HepG2 (cell line): Measurements from ENCODE around the gene SEC31B. TPM values are rescaled to one million over a fixed set of nuclear protein-coding genes. Genes with fewer than 3 reads are reported as not detected.

Experiments used
- CHD4 ChIP-seq: fragments of 200-600 bp; sonication (generic); IDR thresholded peaks from 2 replicates; pipeline ENCODE4 v1.7.0; 2017; ENCODE audit warnings: mild to moderate bottlenecking, low read length, borderline replicate concordance
- DNMT3B ChIP-seq: conservative IDR thresholded peaks from 2 replicates; pipeline ENCODE4 v1.6.1; 2016; ENCODE audit warnings: missing biosample characterization, control low read depth
- NAIF1 ChIP-seq: sonication (generic); formaldehyde crosslinking; IDR thresholded peaks from 2 replicates; pipeline ENCODE4 v1.5.0; 2020; ENCODE audit warnings: mild to moderate bottlenecking, missing genetic modification reagents, borderline replicate concordance
- NFE2 ChIP-seq: sonication (generic); formaldehyde crosslinking; IDR thresholded peaks from 2 replicates; pipeline ENCODE4 v1.4.0; 2020; ENCODE audit warnings: missing genetic modification reagents
- ONECUT2 ChIP-seq: sonication (generic); formaldehyde crosslinking; IDR thresholded peaks from 2 replicates; pipeline ENCODE4 v1.4.0; 2020; ENCODE audit warnings: missing genetic modification reagents
- SAFB2 ChIP-seq: sonication (generic); formaldehyde crosslinking; IDR thresholded peaks from 2 replicates; pipeline ENCODE4 v1.5.1; 2020; ENCODE audit warnings: missing genetic modification reagents, low read depth, mild to moderate bottlenecking, borderline replicate concordance
- TEAD3 ChIP-seq: optimal IDR thresholded peaks from 2 replicates; pipeline ENCODE3; 2016; ENCODE audit warnings: borderline replicate concordance
- XRCC5 ChIP-seq: fragments of 200-400 bp; formaldehyde crosslinking; optimal IDR thresholded peaks from 2 replicates; pipeline ENCODE3; 2017; ENCODE audit warnings: mild to moderate bottlenecking, low read length
- ZBTB38 ChIP-seq: sonication (generic); formaldehyde crosslinking; IDR thresholded peaks from 2 replicates; pipeline ENCODE4 v1.5.1; 2020; ENCODE audit warnings: mild to moderate bottlenecking, missing genetic modification reagents
- ZFP36L1 ChIP-seq: sonication (generic); formaldehyde crosslinking; IDR thresholded peaks from 2 replicates; pipeline ENCODE4 v1.8.0; 2022; ENCODE audit warnings: mild to moderate bottlenecking, missing genetic modification reagents, moderate library complexity
- ZFP90 ChIP-seq: sonication (generic); formaldehyde crosslinking; IDR thresholded peaks from 2 replicates; pipeline ENCODE4 v1.8.0; 2022; ENCODE audit warnings: missing genetic modification reagents, mild to moderate bottlenecking, inconsistent platforms, borderline replicate concordance
- ZNF275 ChIP-seq: sonication (generic); formaldehyde crosslinking; IDR thresholded peaks from 2 replicates; pipeline ENCODE4 v1.8.0; 2022; ENCODE audit warnings: missing genetic modification reagents, mild to moderate bottlenecking, inconsistent platforms, borderline replicate concordance
- ZNF33B ChIP-seq: sonication (generic); formaldehyde crosslinking; IDR thresholded peaks from 2 replicates; pipeline ENCODE4 v1.5.1; 2020; ENCODE audit warnings: mild to moderate bottlenecking, missing genetic modification reagents
- ZNF431 ChIP-seq: sonication (generic); formaldehyde crosslinking; IDR thresholded peaks from 2 replicates; pipeline ENCODE4 v1.9.0; 2022; ENCODE audit warnings: missing genetic modification reagents, low read depth, mild to moderate bottlenecking, borderline replicate concordance
- ZNF629 ChIP-seq: sonication (generic); formaldehyde crosslinking; conservative IDR thresholded peaks from 2 replicates; pipeline ENCODE4 v1.5.0; 2020; ENCODE audit warnings: missing genetic modification reagents
- ZNF737 ChIP-seq: sonication (generic); formaldehyde crosslinking; IDR thresholded peaks from 2 replicates; pipeline ENCODE4 v1.5.0; 2020; ENCODE audit warnings: missing genetic modification reagents, mild to moderate bottlenecking, borderline replicate concordance
- ZSCAN22 ChIP-seq: sonication (generic); formaldehyde crosslinking; IDR thresholded peaks from 2 replicates; pipeline ENCODE4 v1.4.0; 2020; ENCODE audit warnings: mild to moderate bottlenecking, missing genetic modification reagents
- ZSCAN31 ChIP-seq: sonication (generic); formaldehyde crosslinking; IDR thresholded peaks from 2 replicates; pipeline ENCODE4 v1.5.0; 2020; ENCODE audit warnings: low read depth, mild to moderate bottlenecking, missing genetic modification reagents
- ZXDC ChIP-seq: sonication (generic); formaldehyde crosslinking; IDR thresholded peaks from 2 replicates; pipeline ENCODE4 v1.5.0; 2020; ENCODE audit warnings: mild to moderate bottlenecking, missing genetic modification reagents
- polyA plus RNA-seq, 8 experiments: library from polyadenylated mRNA; depleted of rRNA in 3 of 8; stranded (reverse) in 7 of 8; unstranded in 1 of 8; fragments of >200 nt; fragmentation: Illumina TruSeq in 4 of 8; extraction: Trizol in 4 of 8; gene quantifications; 2 replicates each; pipeline versions ENCODE4 v1.2.1 to v1.2.3, GENCODE V29; 2011 to 2016; ENCODE audit warnings: low read depth in 4 of 8, missing spikeins in 1 of 8, mixed read lengths in 1 of 8; ENCODE audit not compliant: insufficient read depth in 1 of 8
- total RNA-seq, 5 experiments: library from RNA; depleted of rRNA; stranded (reverse); fragments of >200 nt; fragmentation: Illumina TruSeq; extraction: Trizol; gene quantifications; 2 replicates each; pipeline ENCODE4 v1.2.3, GENCODE V29; 2016; ENCODE audit warnings: low read depth in 1 of 5
- TF ChIP-seq, protein P1 (sequence below): sonication (generic); formaldehyde crosslinking; IDR thresholded peaks from 2 replicates; pipeline ENCODE4 v1.5.0; 2020; ENCODE audit warnings: mild to moderate bottlenecking, missing genetic modification reagents, borderline replicate concordance

Gene SEC31B
- total and polyA plus RNA-seq, 2 of the 13 experiments (the other 11 are each of a cell fraction or from before 2014, with no cell fraction given): 2.0 to 8.3 TPM

GRCh38 chr10:100482181-100482833, 37.4 kb downstream of the SEC31B start (continued):
- TF ChIP-seq SAFB2: no peak
- no peak for TF ChIP-seq NFE2 (CRISPR knock-in tag)
- TF ChIP-seq ZFP90: no peak
- TF ChIP-seq ZNF33B: 0 out of 2 replicates have a peak, but pooled peaks have one; percentile 29
- TF ChIP-seq ZBTB38 (CRISPR knock-in tag): no peak
- peak; percentile 43 for TF ChIP-seq XRCC5
- TF ChIP-seq ONECUT2 (CRISPR knock-in tag): no peak
- no peak for TF ChIP-seq ZSCAN22
- TF ChIP-seq ZNF629 (CRISPR knock-in tag): no peak
- no peak for TF ChIP-seq ZNF275
- no peak for TF ChIP-seq DNMT3B (CRISPR knock-in tag)
- TF ChIP-seq ZXDC: no peak
- TF ChIP-seq NAIF1: no peak
- TF ChIP-seq ZNF737 (CRISPR knock-in tag): no peak
- no peak for TF ChIP-seq ZSCAN31 (CRISPR knock-in tag)
- no peak for TF ChIP-seq ZFP36L1 (CRISPR knock-in tag)
- no peak for TF ChIP-seq CHD4
- no peak for TF ChIP-seq TEAD3 (CRISPR knock-in tag)
- TF ChIP-seq ZNF431 (CRISPR knock-in tag): peak; percentile 22; the same call in 1 of the 2 replicates
- TF ChIP-seq, protein P1, sequence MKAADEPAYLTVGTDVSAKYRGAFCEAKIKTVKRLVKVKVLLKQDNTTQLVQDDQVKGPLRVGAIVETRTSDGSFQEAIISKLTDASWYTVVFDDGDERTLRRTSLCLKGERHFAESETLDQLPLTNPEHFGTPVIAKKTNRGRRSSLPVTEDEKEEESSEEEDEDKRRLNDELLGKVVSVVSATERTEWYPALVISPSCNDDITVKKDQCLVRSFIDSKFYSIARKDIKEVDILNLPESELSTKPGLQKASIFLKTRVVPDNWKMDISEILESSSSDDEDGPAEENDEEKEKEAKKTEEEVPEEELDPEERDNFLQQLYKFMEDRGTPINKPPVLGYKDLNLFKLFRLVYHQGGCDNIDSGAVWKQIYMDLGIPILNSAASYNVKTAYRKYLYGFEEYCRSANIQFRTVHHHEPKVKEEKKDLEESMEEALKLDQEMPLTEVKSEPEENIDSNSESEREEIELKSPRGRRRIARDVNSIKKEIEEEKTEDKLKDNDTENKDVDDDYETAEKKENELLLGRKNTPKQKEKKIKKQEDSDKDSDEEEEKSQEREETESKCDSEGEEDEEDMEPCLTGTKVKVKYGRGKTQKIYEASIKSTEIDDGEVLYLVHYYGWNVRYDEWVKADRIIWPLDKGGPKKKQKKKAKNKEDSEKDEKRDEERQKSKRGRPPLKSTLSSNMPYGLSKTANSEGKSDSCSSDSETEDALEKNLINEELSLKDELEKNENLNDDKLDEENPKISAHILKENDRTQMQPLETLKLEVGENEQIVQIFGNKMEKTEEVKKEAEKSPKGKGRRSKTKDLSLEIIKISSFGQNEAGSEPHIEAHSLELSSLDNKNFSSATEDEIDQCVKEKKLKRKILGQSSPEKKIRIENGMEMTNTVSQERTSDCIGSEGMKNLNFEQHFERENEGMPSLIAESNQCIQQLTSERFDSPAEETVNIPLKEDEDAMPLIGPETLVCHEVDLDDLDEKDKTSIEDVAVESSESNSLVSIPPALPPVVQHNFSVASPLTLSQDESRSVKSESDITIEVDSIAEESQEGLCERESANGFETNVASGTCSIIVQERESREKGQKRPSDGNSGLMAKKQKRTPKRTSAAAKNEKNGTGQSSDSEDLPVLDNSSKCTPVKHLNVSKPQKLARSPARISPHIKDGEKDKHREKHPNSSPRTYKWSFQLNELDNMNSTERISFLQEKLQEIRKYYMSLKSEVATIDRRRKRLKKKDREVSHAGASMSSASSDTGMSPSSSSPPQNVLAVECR (CRISPR knock-in tag): peak; percentile 69
